Measurements from ENCODE around the gene GLT8D2. TPM values are rescaled to one million over a fixed set of nuclear protein-coding genes. Genes with fewer than 3 reads are reported as not detected.

GLT8D2 gene
- total RNA-seq, 1 experiment from 2014 or later = not detected

DNA sequence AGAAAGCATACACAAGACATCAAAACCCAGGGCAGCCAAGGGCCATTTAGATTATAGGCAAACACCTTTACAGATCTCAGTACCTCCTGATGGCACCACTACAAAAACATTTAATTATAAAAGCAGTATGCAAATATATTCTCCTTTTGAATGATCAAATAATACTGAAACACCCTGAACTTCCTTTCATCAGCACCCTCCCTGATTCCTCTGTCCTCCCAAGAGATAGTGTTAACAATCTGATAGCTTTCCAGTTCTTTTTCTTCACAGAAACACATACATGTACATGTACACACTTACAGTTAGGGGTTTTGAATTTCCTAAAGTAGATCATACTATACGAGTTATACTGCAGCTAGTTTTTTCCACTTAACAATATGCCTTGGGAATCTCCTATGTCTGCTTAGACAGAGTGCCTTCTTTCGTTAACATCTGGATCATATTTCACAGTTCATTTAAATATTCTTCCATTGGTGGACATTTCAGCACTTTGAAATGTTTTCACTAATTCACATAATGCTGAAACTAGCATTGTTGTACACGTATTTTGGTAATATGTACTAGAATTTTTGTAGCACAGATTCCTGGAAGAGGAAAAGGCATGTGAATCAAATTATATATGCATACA is 49.1 kb downstream of the GLT8D2 start:
- Histone ChIP-seq H3K4me1 (ENCODE audit: insufficient read depth, low read length, poor library complexity, severe bottlenecking) (peaks cover 28% of the 10 kb centered on the region), H3K36me3 (ENCODE audit: insufficient read depth, low read length, poor library complexity, severe bottlenecking) (no peaks in the 10 kb centered on the region), H3K27me3 (replicated peaks; ENCODE audit: insufficient read depth, low read depth, low read length, poor library complexity) (no peaks in the 10 kb centered on the region), H3K27ac (ENCODE audit: low read depth, low read length, poor library complexity, severe bottlenecking) (no peak overlapping the region), H3K9me3 (ENCODE audit: low read depth, low read length, poor library complexity, severe bottlenecking) (no peaks in the 10 kb centered on the region), H3K4me3 (ENCODE audit: low read depth, low read length, poor library complexity, severe bottlenecking) (no peak overlapping the region)
- DNase-seq (ENCODE audit: low spot score) = peak; percentile 16
- TF ChIP-seq, protein P1, sequence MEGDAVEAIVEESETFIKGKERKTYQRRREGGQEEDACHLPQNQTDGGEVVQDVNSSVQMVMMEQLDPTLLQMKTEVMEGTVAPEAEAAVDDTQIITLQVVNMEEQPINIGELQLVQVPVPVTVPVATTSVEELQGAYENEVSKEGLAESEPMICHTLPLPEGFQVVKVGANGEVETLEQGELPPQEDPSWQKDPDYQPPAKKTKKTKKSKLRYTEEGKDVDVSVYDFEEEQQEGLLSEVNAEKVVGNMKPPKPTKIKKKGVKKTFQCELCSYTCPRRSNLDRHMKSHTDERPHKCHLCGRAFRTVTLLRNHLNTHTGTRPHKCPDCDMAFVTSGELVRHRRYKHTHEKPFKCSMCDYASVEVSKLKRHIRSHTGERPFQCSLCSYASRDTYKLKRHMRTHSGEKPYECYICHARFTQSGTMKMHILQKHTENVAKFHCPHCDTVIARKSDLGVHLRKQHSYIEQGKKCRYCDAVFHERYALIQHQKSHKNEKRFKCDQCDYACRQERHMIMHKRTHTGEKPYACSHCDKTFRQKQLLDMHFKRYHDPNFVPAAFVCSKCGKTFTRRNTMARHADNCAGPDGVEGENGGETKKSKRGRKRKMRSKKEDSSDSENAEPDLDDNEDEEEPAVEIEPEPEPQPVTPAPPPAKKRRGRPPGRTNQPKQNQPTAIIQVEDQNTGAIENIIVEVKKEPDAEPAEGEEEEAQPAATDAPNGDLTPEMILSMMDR (conservative IDR thresholded peaks at IDR 0.05; ENCODE audit: low read depth, low read length) = no peak
- no peak for TF ChIP-seq EZH2 (IDR thresholded peaks at IDR 0.05; ENCODE audit: borderline replicate concordance, low read depth, low read length, poor library complexity, severe bottlenecking)
- ChIA-PET CTCF (no interaction called here), POLR2A (ENCODE audit: low non-redundant PET) (no interaction called here)
- no TSS peak for BruUV-seq (replicated peaks)
- intact Hi-C loops (cut with micrococcal nuclease; ENCODE audit: unreplicated experiment) = no loop called here

DNA sequence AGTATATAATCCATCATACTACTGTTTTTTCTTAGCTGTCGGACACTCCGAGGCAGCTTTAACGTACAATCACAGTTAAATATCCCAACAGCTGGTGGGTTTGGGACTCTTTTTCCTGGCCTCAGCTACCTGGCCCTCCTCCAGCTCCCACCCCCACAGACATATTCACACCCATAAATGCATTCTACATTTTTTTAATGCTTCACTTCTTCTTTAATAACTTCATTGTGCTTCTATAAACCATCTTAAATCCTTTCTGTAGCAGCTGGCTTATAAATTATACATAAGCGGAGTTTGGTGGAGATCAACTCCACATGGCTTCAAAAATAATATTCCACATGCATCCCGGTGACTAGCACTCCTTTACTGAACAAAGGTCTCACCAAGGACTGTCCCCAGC is 51.0 kb downstream of the GLT8D2 start:
- Histone ChIP-seq H3K9me3 (ENCODE audit: low read depth, low read length, poor library complexity, severe bottlenecking) (no peaks in the 10 kb centered on the region), H3K27ac (ENCODE audit: low read depth, low read length, poor library complexity, severe bottlenecking) (no peak overlapping the region), H3K4me1 (ENCODE audit: insufficient read depth, low read length, poor library complexity, severe bottlenecking) (peaks cover 28% of the 10 kb centered on the region), H3K4me3 (ENCODE audit: low read depth, low read length, poor library complexity, severe bottlenecking) (no peak overlapping the region), H3K27me3 (replicated peaks; ENCODE audit: insufficient read depth, low read depth, low read length, poor library complexity) (no peaks in the 10 kb centered on the region), H3K36me3 (ENCODE audit: insufficient read depth, low read length, poor library complexity, severe bottlenecking) (no peaks in the 10 kb centered on the region)
- TF ChIP-seq, protein P1 (conservative IDR thresholded peaks at IDR 0.05; ENCODE audit: low read depth, low read length) = no peak
- TF ChIP-seq EZH2 (IDR thresholded peaks at IDR 0.05; ENCODE audit: borderline replicate concordance, low read depth, low read length, poor library complexity, severe bottlenecking) = no peak
- DNase-seq (ENCODE audit: low spot score) = peak; percentile 8
- intact Hi-C loops (cut with micrococcal nuclease; ENCODE audit: unreplicated experiment) = no loop called here
- no TSS peak for BruUV-seq (replicated peaks)
- POLR2A ChIA-PET (ENCODE audit: low non-redundant PET) = no interaction called here
- CTCF ChIA-PET = no interaction called here

DNA sequence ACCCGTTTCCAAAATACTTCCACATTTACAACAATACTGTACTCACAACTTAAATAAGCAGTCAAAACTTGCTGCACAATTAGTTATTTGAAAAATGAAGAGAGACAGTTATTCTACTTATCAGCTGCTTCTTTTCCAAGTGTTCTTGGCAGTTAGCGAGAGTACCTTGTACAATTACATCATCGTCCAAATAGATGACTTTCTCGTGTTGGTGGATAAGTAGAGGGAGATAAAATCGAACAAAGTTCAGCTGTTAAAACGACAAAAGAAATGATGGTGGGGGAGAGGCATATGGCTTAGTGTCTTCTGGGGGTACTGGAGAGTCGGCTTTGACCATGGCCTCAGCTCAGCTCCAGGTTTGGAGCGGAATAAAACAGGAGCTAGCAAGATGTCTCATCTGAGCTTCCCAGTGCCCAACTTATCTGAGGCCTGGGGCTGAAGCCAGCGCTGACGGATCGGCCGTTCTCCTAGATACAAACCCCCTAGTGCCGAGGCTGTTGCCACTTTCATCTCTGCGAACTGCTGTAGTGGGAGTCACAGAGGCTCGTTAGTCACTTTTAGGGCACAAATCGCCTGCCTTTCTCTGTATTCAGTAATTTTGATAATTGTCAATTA is 52.6 kb downstream of the GLT8D2 start:
- no peak for DNase-seq (ENCODE audit: low spot score)
- Histone ChIP-seq H3K36me3 (ENCODE audit: insufficient read depth, low read length, poor library complexity, severe bottlenecking) (no peaks in the 10 kb centered on the region), H3K27me3 (replicated peaks; ENCODE audit: insufficient read depth, low read depth, low read length, poor library complexity) (no peaks in the 10 kb centered on the region), H3K4me1 (ENCODE audit: insufficient read depth, low read length, poor library complexity, severe bottlenecking) (peaks cover 28% of the 10 kb centered on the region), H3K27ac (ENCODE audit: low read depth, low read length, poor library complexity, severe bottlenecking) (no peak overlapping the region), H3K4me3 (ENCODE audit: low read depth, low read length, poor library complexity, severe bottlenecking) (no peak overlapping the region), H3K9me3 (ENCODE audit: low read depth, low read length, poor library complexity, severe bottlenecking) (no peaks in the 10 kb centered on the region)
- ChIA-PET CTCF (no interaction called here), POLR2A (ENCODE audit: low non-redundant PET) (no interaction called here)
- intact Hi-C loops (cut with micrococcal nuclease; ENCODE audit: unreplicated experiment) = no loop called here
- TF ChIP-seq, protein P1 (conservative IDR thresholded peaks at IDR 0.05; ENCODE audit: low read depth, low read length) = no peak
- no peak for TF ChIP-seq EZH2 (IDR thresholded peaks at IDR 0.05; ENCODE audit: borderline replicate concordance, low read depth, low read length, poor library complexity, severe bottlenecking)
- no TSS peak for BruUV-seq (replicated peaks)

Data from A673 (cell line).